ENCODE measurements around the gene C4BPA. TPM values are rescaled to one million over a fixed set of nuclear protein-coding genes. Genes with fewer than 3 reads are reported as not detected.

C4BPA gene
- total and polyA plus RNA-seq, 2 of the 8 experiments (the other 6 are each of a cell fraction or from before 2014, with no cell fraction given) = not detected

- no peak overlapping the region for H4K5ac ChIP-seq (ENCODE audit: insufficient read length, low read depth, low read length)
- H3K27ac ChIP-seq (ENCODE audit: low read depth, low read length) = no peak overlapping the region
- no peak overlapping the region for H2BK15ac ChIP-seq (ENCODE audit: low read length)
- no peak overlapping the region for H3K4me2 ChIP-seq (ENCODE audit: insufficient read depth in 1 of 2, low read depth in 2 of 2, low read length in 2 of 2)
- no peak overlapping the region; a peak in 1 of 7 replicates for H3K9ac ChIP-seq (replicated peaks in 1 of 4; ENCODE audit: extremely low read depth in 1 of 4, low read depth in 3 of 4, low read length in 3 of 4)
- peaks cover 0 to 3% (median 1%) of the 10 kb centered on the region in 4 experiments; a peak in 2 of 7 replicates for H3K4me1 ChIP-seq (replicated peaks in 1 of 4; ENCODE audit: control insufficient read depth in 3 of 4, insufficient read depth in 4 of 4, low read length in 3 of 4)
- POLR2A ChIA-PET (ENCODE audit: partially characterized antibody) = interaction anchor here (1.0 to 1.2 kb wide), 2 partner anchors 9 to 19 kb away, joined by 3 read pairs; partner anchors contain the start of gene YOD1
- no peaks in the 10 kb centered on the region for H3K79me2 ChIP-seq (ENCODE audit: control insufficient read depth in 1 of 2, insufficient read depth in 2 of 2, low read length in 2 of 2)
- H3K36me3 ChIP-seq (ENCODE audit: control insufficient read depth in 2 of 4, insufficient read depth in 4 of 4, low read length in 3 of 4) = peaks cover 2 to 22% (median 12%) of the 10 kb centered on the region in 4 experiments; a peak in 7 of 8 replicates
- WGBS, 2 experiments (ENCODE audit: extremely low coverage in 1 of 2, insufficient coverage in 1 of 2, insufficient read length in 1 of 2, insufficient replicate concordance in 2 of 2, low coverage in 1 of 2, low lambda C conversion rate in 2 of 2, missing lambda C conversion rate in 1 of 2) = 86% methylated on average over 4 of the region's 4 CpGs; no CpG with 5 or more reads in 1 of the 2 experiments
- no peaks in the 10 kb centered on the region for H4K20me1 ChIP-seq (replicated peaks in 1 of 2; ENCODE audit: control insufficient read depth in 1 of 2, insufficient read depth in 2 of 2, low read length in 2 of 2)
- H3K79me1 ChIP-seq (ENCODE audit: low read depth, low read length) = no peaks in the 10 kb centered on the region
- no peak overlapping the region for H4K8ac ChIP-seq (ENCODE audit: extremely low read depth, insufficient read depth, low read length)
- H3K23ac ChIP-seq (ENCODE audit: insufficient read length) = peak overlapping the region; percentile 60
- CTCF ChIA-PET (ENCODE audit: partially characterized antibody) = interaction anchor here (0.9 to 3.5 kb wide), 14 partner anchors 11 to 363 kb away, joined by 3 to 21 read pairs (median 5); partner anchors contain the start of gene C1orf116
- no peaks in the 10 kb centered on the region for H3K23me2 ChIP-seq (ENCODE audit: low read depth, low read length)
- no peak overlapping the region for H3K18ac ChIP-seq (ENCODE audit: extremely low read depth, low read length)
- no peak overlapping the region for H3K4ac ChIP-seq (replicated peaks; ENCODE audit: insufficient read length, low read depth, low read length)
- FAIRE-seq = no peak
- H2BK20ac ChIP-seq (ENCODE audit: low read length) = no peak overlapping the region
- H2AFZ ChIP-seq (ENCODE audit: low read length) = no peak overlapping the region
- H3K27me3 ChIP-seq (replicated peaks in 1 of 4; ENCODE audit: control insufficient read depth in 3 of 4, extremely low read depth in 1 of 4, insufficient read depth in 3 of 4, low read length in 3 of 4) = no peaks in the 10 kb centered on the region
- no peak overlapping the region for H2BK120ac ChIP-seq (replicated peaks; ENCODE audit: low read depth, low read length)
- no peak overlapping the region for H2AK5ac ChIP-seq (ENCODE audit: low read depth, low read length)
- no peak overlapping the region for H2BK5ac ChIP-seq (ENCODE audit: low read depth, low read length)
- no peak overlapping the region for H3K14ac ChIP-seq (ENCODE audit: insufficient read length)
- DNase-seq (ENCODE audit: low read depth in 1 of 2, low spot score in 2 of 2) = no peak
- H3K4me3 ChIP-seq (ENCODE audit: extremely low read depth in 1 of 4, insufficient read depth in 2 of 4, low read depth in 3 of 4, low read length in 4 of 4) = no peak overlapping the region
- no peak overlapping the region for H2BK12ac ChIP-seq (ENCODE audit: low read depth, low read length)
- H3K9me3 ChIP-seq (ENCODE audit: insufficient read depth in 2 of 2, low read depth in 1 of 2, low read length in 1 of 2) = no peaks in the 10 kb centered on the region
- H4K91ac ChIP-seq (replicated peaks; ENCODE audit: insufficient read length, low read length) = no peak overlapping the region
- H3K56ac ChIP-seq (replicated peaks; ENCODE audit: insufficient read length, low read depth, low read length) = no peak overlapping the region
- TF ChIP-seq SP4 (IDR thresholded peaks at IDR 0.05; ENCODE audit: low read length) (no peak), USF2 (IDR thresholded peaks at IDR 0.05; ENCODE audit: low read length) (no peak), TAF1 (IDR thresholded peaks at IDR 0.05; ENCODE audit: low read depth, low read length) (no peak), RAD21 (IDR thresholded peaks at IDR 0.05 in 1 of 2, conservative IDR thresholded peaks at IDR 0.05 in 1 of 2; ENCODE audit: low read depth in 2 of 2, low read length in 2 of 2) (no peak), RFX5 (IDR thresholded peaks at IDR 0.05; ENCODE audit: borderline replicate concordance, low read depth, low read length) (no peak), CEBPB (IDR thresholded peaks at IDR 0.05; ENCODE audit: low read depth, low read length) (no peak), SRF (IDR thresholded peaks at IDR 0.05; ENCODE audit: low read depth, low read length) (no peak), CTBP2 (IDR thresholded peaks at IDR 0.05; ENCODE audit: borderline replicate concordance, insufficient read depth, insufficient read length, low read length) (no peak), MAFK (IDR thresholded peaks at IDR 0.05; ENCODE audit: low read depth, low read length) (no peak), CHD1 (IDR thresholded peaks at IDR 0.05; ENCODE audit: low read depth, low read length) (no peak), HDAC2 (IDR thresholded peaks at IDR 0.05; ENCODE audit: borderline replicate concordance in 1 of 2, low read depth in 2 of 2, low read length in 2 of 2) (no peak), TBP (IDR thresholded peaks at IDR 0.05; ENCODE audit: low read depth, low read length) (no peak), KDM1A (IDR thresholded peaks at IDR 0.05; ENCODE audit: borderline replicate concordance, low read length) (no peak)
These were observed 44.2 kb upstream of the C4BPA start for GRCh38 chr1:207059881-207060280.
